HCT116 (cell line): ENCODE measurements around the gene OVOL3.

Experiments used
- ATF3 ChIP-seq: IDR thresholded peaks from 2 replicates; pipeline ENCODE4 v1.6.1; 2012
- CTCF ChIP-seq, 3 experiments: fragments of 200-600 bp in 1 of 3; sonication (generic) in 1 of 3; IDR thresholded peaks in 2 of 3; conservative IDR thresholded peaks in 1 of 3; 2 replicates each; pipeline ENCODE4 v1.5.1; 2012 to 2017; ENCODE audit warnings: low read depth in 2 of 3, low read length in 2 of 3, antibody characterized with exemption in 1 of 3, borderline replicate concordance in 1 of 3, control low read depth in 1 of 3, mild to moderate bottlenecking in 1 of 3, mixed read lengths in 1 of 3, mixed run types in 1 of 3, moderate library complexity in 1 of 3; ENCODE audit not compliant: insufficient read depth in 1 of 3
- JUND ChIP-seq: IDR thresholded peaks from 2 replicates; pipeline ENCODE4 v1.6.1; 2012
- POLR2A ChIP-seq: IDR thresholded peaks from 2 replicates; pipeline ENCODE4 v1.7.0; 2011; ENCODE audit warnings: borderline replicate concordance; ENCODE audit not compliant: insufficient read depth, insufficient read length; ENCODE audit errors: extremely low read depth

- no peak for TF ChIP-seq CTCF (IDR thresholded peaks at IDR 0.05 in 2 of 3, conservative IDR thresholded peaks at IDR 0.05 in 1 of 3; ENCODE audit: borderline replicate concordance in 1 of 3, insufficient read depth in 1 of 3, low read depth in 2 of 3, low read length in 2 of 3)
- TF ChIP-seq POLR2A = no peak
- TF ChIP-seq JUND = no peak
- TF ChIP-seq ATF3 = no peak
Observed at GRCh38 chr19:36097036-36097435, 13.9 kb upstream of the OVOL3 start.
